Measurements from ENCODE around the gene SSUH2.
"Not testable (repeated sequence)": the region's sequence is repeated elsewhere in the genome, so short reads cannot be mapped to it uniquely, and the experiment has no call there.

SSUH2 gene

GRCh38 chr3:8659242-8659641 lies 14.6 kb upstream of the SSUH2 start:
- in situ Hi-C loops (cut with MboI; ENCODE audit: low sequenced_read_pairs): no loop called here

- in situ Hi-C loops (cut with MboI; ENCODE audit: low sequenced_read_pairs): no loop called here
These were observed 14.0 kb upstream of the SSUH2 start for GRCh38 chr3:8658306-8659212.

GRCh38 chr3:8657804-8658305 lies 13.3 kb upstream of the SSUH2 start:
- in situ Hi-C loops (cut with MboI; ENCODE audit: low sequenced_read_pairs): no loop called here

GRCh38 chr3:8656240-8656639 lies 11.6 kb upstream of the SSUH2 start:
- in situ Hi-C loops (cut with MboI; ENCODE audit: low sequenced_read_pairs): no loop called here

- in situ Hi-C loops (cut with MboI; ENCODE audit: low sequenced_read_pairs): no loop called here
These were observed 10.8 kb upstream of the SSUH2 start for GRCh38 chr3:8655387-8655835.

GRCh38 chr3:8654572-8655329 lies 10.2 kb upstream of the SSUH2 start:
- in situ Hi-C loops (cut with MboI; ENCODE audit: low sequenced_read_pairs): not testable (repeated sequence)

- in situ Hi-C loops (cut with MboI; ENCODE audit: low sequenced_read_pairs): no loop called here
These were observed 9.3 kb upstream of the SSUH2 start for GRCh38 chr3:8653800-8654408.

GRCh38 chr3:8652324-8652987 lies 7.9 kb upstream of the SSUH2 start:
- in situ Hi-C loops (cut with MboI; ENCODE audit: low sequenced_read_pairs): no loop called here

- in situ Hi-C loops (cut with MboI; ENCODE audit: low sequenced_read_pairs): no loop called here
These were observed 7.1 kb upstream of the SSUH2 start for GRCh38 chr3:8651418-8652323.

- in situ Hi-C loops (cut with MboI; ENCODE audit: low sequenced_read_pairs): no loop called here
These were observed 6.2 kb upstream of the SSUH2 start for GRCh38 chr3:8650583-8651416.

- in situ Hi-C loops (cut with MboI; ENCODE audit: low sequenced_read_pairs): no loop called here
These were observed 5.2 kb upstream of the SSUH2 start for GRCh38 chr3:8649757-8650156.

GRCh38 chr3:8648909-8649741 lies 4.5 kb upstream of the SSUH2 start:
- in situ Hi-C loops (cut with MboI; ENCODE audit: low sequenced_read_pairs): no loop called here

GRCh38 chr3:8647137-8647985 lies 2.8 kb upstream of the SSUH2 start:
- in situ Hi-C loops (cut with MboI; ENCODE audit: low sequenced_read_pairs): no loop called here

- in situ Hi-C loops (cut with MboI; ENCODE audit: low sequenced_read_pairs): no loop called here
These were observed 1.8 kb upstream of the SSUH2 start for GRCh38 chr3:8646313-8646938.

GRCh38 chr3:8645712-8646111 lies 1.1 kb upstream of the SSUH2 start:
- in situ Hi-C loops (cut with MboI; ENCODE audit: low sequenced_read_pairs): no loop called here

- in situ Hi-C loops (cut with MboI; ENCODE audit: low sequenced_read_pairs): no loop called here
These were observed 769 bp downstream of the SSUH2 start for GRCh38 chr3:8643693-8644365.
